Esophagus squamous epithelium (tissue), 5 donors: ENCODE measurements around the gene SNX9. TPM values are rescaled to one million over a fixed set of nuclear protein-coding genes. Genes with fewer than 3 reads are reported as not detected.

Experiments used
- DNase-seq: peaks from one replicate; lab custom pipeline; 2025; lab: John Stamatoyannopoulos, UW
- H3K27ac ChIP-seq, 4 donors: fragments of 200-600 bp; sonication (generic); one replicate each; pipeline ENCODE4 v1.5.1; 2016 to 2019; ENCODE audit warnings: mild to moderate bottlenecking in 1 of 4
- H3K27me3 ChIP-seq, 4 donors: fragments of 200-600 bp; sonication (generic); 1 replicate in 3 of 4; 2 replicates in 1 of 4; pipeline versions ENCODE4 v1.5.1 to v1.6.0; 2017 to 2021; ENCODE audit warnings: antibody characterized with exemption in 1 of 4
- H3K36me3 ChIP-seq, 3 donors: fragments of 200-600 bp; sonication (generic); one replicate each; pipeline ENCODE4 v1.5.1; 2016 to 2019
- H3K4me1 ChIP-seq, 3 donors: fragments of 200-600 bp; sonication (generic); one replicate each; pipeline ENCODE4 v1.5.1; 2017 to 2019
- H3K4me3 ChIP-seq, 4 donors: fragments of 200-600 bp; sonication (generic); 1 replicate in 3 of 4; 2 replicates in 1 of 4; pipeline ENCODE4 v1.5.1; 2016 to 2019; ENCODE audit warnings: mild to moderate bottlenecking in 2 of 4, moderate library complexity in 1 of 4
- H3K9me3 ChIP-seq, 3 donors: fragments of 200-600 bp; sonication (generic); one replicate each; pipeline ENCODE4 v1.5.1; 2016 to 2019
- CTCF ChIP-seq, 6 experiments: fragments of 450-650 bp in 4 of 6; fragments of 200-600 bp in 2 of 6; sonication (generic) in 2 of 6; IDR thresholded peaks; one replicate each; pipeline ENCODE4 v1.5.1; 2016 to 2019; ENCODE audit warnings: antibody characterized with exemption in 6 of 6, mild to moderate bottlenecking in 4 of 6, moderate library complexity in 4 of 6
- POLR2A ChIP-seq, 4 donors: fragments of 450-650 bp; IDR thresholded peaks; one replicate each; pipeline ENCODE4 v1.6.1; 2017; ENCODE audit warnings: antibody characterized with exemption in 4 of 4, mild to moderate bottlenecking in 4 of 4, moderate library complexity in 3 of 4
- WGBS, 2 donors: methylation state at CpG; one replicate each; pipeline ENCODE4 v1.1.5; 2018; 5-methylcytosine and 5-hydroxymethylcytosine counted together
- intact Hi-C: fragments of 100-400 bp; cut with DNase I; formaldehyde crosslinking; loops from one replicate; pipeline ENCODE4 v1.15.0; 2022
- total RNA-seq, 4 donors: library from RNA; depleted of rRNA; stranded (reverse); fragments of >200 nt; gene quantifications; one replicate each; pipeline ENCODE4 v1.1.0, GENCODE V29; 2016
- donor health status: DM: yes; HTN: yes; CAD: no.

SNX9 gene
- total RNA-seq, 4 donors from 2014 or later = 19.9 to 39.9 (median 33.5) TPM

GRCh38 chr6:157891544-157892362 is 68.7 kb downstream of the SNX9 start:
- Histone ChIP-seq H3K4me3 (no peak overlapping the region), H3K27ac (no peak overlapping the region), H3K27me3 (no peaks in the 10 kb centered on the region), H3K36me3 (peaks cover 0 to 47% (median under 1%) of the 10 kb centered on the region in 3 donors), H3K4me1 (no peaks in the 10 kb centered on the region), H3K9me3 (no peaks in the 10 kb centered on the region)
- intact Hi-C loops = no loop called here
- WGBS, 2 donors = 79 to 85% methylated on average over 9 of the region's 9 CpGs
- TF ChIP-seq POLR2A (IDR thresholded peaks at IDR 0.05) = no peak
- no peak for TF ChIP-seq CTCF (IDR thresholded peaks at IDR 0.05)
- no peak for DNase-seq

DNA sequence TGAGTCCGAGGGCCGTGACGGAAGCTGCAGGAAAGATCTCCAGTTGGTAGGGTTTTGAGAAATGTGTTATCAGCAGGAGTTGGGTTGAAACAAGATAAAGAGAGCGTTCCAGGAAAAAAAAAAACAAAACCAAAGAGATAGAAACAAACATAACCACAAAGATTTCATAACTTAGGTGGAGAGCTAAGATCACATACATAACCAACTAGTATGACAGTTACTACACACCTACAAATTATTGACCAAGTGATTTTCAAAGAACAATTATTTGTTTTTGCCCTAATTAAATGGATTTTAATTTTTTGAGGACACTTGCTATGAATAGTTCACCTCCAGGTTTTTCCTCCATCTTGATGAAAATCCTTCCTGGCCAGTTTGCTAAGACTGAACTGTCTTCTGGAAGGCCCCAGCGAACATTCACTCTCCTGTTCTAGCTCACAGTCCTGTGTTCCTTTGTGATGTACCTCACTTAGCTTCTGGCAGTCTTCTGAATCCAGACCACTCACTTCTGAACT is 69.4 kb downstream of the SNX9 start:
- 80 to 84% methylated on average over 5 of the region's 5 CpGs for WGBS, 2 donors
- no peaks in the 10 kb centered on the region for H3K9me3 ChIP-seq
- peaks cover 4 to 47% (median 7%) of the 10 kb centered on the region in 3 donors for H3K36me3 ChIP-seq
- no peak for DNase-seq
- no peak overlapping the region for H3K4me3 ChIP-seq
- TF ChIP-seq CTCF (IDR thresholded peaks at IDR 0.05) (no peak), POLR2A (IDR thresholded peaks at IDR 0.05) (no peak)
- H3K4me1 ChIP-seq = no peaks in the 10 kb centered on the region
- H3K27ac ChIP-seq = no peak overlapping the region
- intact Hi-C loops = no loop called here
- H3K27me3 ChIP-seq = no peaks in the 10 kb centered on the region

- Histone ChIP-seq H3K9me3 (no peaks in the 10 kb centered on the region), H3K4me3 (no peak overlapping the region), H3K36me3 (peaks cover 5 to 47% (median 10%) of the 10 kb centered on the region in 3 donors), H3K27me3 (no peaks in the 10 kb centered on the region), H3K27ac (no peak overlapping the region), H3K4me1 (no peaks in the 10 kb centered on the region)
- intact Hi-C loops = no loop called here
- DNase-seq = no peak
- TF ChIP-seq CTCF (IDR thresholded peaks at IDR 0.05) = no peak
- no peak for TF ChIP-seq POLR2A (IDR thresholded peaks at IDR 0.05)
- WGBS, 2 donors = 84 to 89% methylated on average over 4 of the region's 4 CpGs
Observed at GRCh38 chr6:157893238-157893637, 70.2 kb downstream of the SNX9 start.

- Histone ChIP-seq H3K27me3 (no peaks in the 10 kb centered on the region), H3K27ac (no peak overlapping the region), H3K4me1 (peaks cover 0 to 5% (median 0%) of the 10 kb centered on the region in 3 donors), H3K4me3 (no peak overlapping the region), H3K36me3 (peaks cover 5 to 44% (median 10%) of the 10 kb centered on the region in 3 donors), H3K9me3 (no peaks in the 10 kb centered on the region)
- DNase-seq = no peak
- TF ChIP-seq POLR2A (IDR thresholded peaks at IDR 0.05) (no peak), CTCF (IDR thresholded peaks at IDR 0.05) (no peak)
- WGBS, 2 donors = 87 to 92% methylated on average over 3 of the region's 3 CpGs
- intact Hi-C loops = no loop called here
Observed at GRCh38 chr6:157895585-157895984, 72.5 kb downstream of the SNX9 start.

DNA sequence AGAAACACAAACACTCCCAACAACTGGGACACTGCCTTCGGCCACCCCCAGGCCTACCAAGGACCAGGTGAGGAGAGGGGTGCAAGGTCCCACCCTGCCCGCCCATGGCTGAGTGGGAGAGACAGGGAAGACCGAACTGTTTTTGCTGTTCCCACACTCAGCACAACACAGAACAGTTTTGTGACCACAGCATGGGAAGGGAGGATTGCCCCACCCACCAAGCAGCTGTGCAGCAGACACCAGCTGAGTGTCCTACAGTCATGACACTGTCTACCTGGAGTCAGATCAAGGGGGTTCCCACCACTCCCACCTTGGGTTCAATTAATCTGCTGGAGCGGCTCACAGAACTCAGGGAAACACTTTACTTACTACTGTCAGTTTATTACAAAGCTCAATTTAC is 73.9 kb downstream of the SNX9 start:
- no peaks in the 10 kb centered on the region for H3K27me3 ChIP-seq
- no peak overlapping the region for H3K4me3 ChIP-seq
- DNase-seq = no peak
- peaks cover 5 to 50% (median 10%) of the 10 kb centered on the region in 3 donors for H3K36me3 ChIP-seq
- no peaks in the 10 kb centered on the region for H3K9me3 ChIP-seq
- no peak for TF ChIP-seq CTCF (IDR thresholded peaks at IDR 0.05)
- TF ChIP-seq POLR2A (IDR thresholded peaks at IDR 0.05) = no peak
- WGBS, 2 donors = 86 to 95% methylated on average over 1 to 2 of the region's 4 CpGs
- H3K27ac ChIP-seq = no peak overlapping the region
- intact Hi-C loops = no loop called here
- H3K4me1 ChIP-seq = peaks cover 0 to 14% (median 0%) of the 10 kb centered on the region in 3 donors
